ENCODE results near the gene USP17L10. TPM values are rescaled to one million over a fixed set of nuclear protein-coding genes. Genes with fewer than 3 reads are reported as not detected.
A peak's percentile ranks its signal among the peaks of the same experiment; 100 is the strongest.
"Not testable (repeated sequence)": the region's sequence is repeated elsewhere in the genome, so short reads cannot be mapped to it uniquely, and the experiment has no call there.

USP17L10 gene, protein sequence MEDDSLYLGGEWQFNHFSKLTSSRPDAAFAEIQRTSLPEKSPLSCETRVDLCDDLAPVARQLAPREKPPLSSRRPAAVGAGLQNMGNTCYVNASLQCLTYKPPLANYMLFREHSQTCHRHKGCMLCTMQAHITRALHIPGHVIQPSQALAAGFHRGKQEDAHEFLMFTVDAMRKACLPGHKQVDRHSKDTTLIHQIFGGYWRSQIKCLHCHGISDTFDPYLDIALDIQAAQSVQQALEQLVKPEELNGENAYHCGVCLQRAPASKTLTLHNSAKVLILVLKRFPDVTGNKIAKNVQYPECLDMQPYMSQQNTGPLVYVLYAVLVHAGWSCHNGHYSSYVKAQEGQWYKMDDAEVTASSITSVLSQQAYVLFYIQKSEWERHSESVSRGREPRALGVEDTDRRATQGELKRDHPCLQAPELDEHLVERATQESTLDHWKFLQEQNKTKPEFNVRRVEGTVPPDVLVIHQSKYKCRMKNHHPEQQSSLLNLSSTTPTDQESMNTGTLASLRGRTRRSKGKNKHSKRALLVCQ
- not detected for total RNA-seq
- long read RNA-seq: 0 reads

DNA sequence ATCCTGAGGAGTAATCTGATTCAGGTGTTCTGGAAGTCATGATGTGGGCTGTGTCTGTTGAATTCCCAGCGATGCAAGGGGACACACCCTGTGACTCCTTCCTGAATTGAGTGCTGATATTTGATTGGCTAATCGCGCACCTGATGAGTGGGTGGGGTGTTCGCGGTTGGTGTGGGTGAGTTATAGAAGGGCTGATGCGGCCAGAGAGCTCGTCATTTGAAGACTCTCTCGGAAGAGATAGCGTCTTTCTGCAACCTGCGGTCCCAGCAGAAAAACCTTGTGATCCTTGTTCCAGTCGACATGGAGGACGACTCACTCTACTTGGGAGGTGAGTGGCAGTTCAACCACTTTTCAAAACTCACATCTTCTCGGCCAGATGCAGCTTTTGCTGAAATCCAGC, at the start of gene USP17L10:
USP17L10 (plus strand) TSS at position 301 of the 400 bp plus-strand sequence; CDS start at position 301, 0 bp downstream.
- ATAC-seq; DNase-seq; intact Hi-C loops (cut with DNase I): not testable (repeated sequence)

DNA sequence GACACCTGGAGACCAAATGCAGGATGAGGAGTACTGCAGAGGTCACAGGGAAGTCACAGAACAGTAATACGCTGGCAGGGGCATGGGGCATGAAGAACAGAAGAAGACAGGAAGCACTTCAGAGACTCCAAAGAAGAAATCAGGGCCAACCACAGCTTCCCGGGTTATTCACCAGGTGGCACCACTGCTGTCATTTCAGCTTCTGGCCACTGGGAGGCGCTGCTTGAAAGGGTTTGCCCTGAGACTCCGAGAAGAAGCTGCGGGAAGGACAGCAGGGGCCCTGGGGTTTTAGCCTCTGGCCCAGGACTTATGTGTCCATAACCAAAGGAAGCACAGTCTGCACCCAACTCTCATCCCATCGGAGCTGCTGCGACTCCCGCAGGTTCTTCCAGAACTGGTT, 44.5 kb upstream of the USP17L10 start:
- intact Hi-C loops (cut with DNase I); ATAC-seq; DNase-seq: not testable (repeated sequence)

DNA sequence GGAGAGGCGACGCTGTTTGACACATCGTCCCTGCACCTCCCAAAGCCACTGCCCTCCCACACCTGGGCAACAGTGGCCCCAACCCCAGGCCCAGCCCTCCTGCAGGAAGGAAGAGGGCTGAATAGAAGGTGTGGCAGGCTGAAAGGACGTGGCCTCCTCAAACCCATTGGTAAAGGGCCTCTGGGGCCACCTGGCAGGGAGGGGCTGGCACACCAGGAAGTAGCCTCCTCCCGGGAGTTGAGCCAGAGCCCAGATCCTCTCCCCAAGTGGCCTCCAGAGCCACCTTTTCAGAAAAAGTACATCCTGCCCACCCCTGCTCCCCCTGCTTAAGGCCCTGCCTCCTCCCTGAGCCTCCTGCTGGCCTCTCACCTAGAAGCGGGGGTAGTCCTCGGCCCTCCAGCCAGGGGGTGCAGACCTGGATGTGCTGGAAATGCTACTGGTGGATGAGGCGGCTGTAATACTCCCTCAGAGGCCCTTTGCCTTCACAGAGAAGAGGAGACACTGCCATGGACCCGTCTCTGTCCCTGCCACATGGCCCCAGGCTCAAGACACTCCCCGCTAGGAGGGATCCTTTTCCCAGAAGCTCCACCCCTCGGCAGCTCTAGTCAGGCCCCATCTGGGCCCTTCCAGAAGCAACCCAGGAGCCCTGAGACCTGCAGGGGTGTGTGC, 40.5 kb upstream of the USP17L10 start, which contains the start of gene FAM90A26:
FAM90A26 (plus strand) TSS at position 619 of the 669 bp plus-strand sequence. CDS start 2,764 bp downstream, outside the sequence.
- intact Hi-C loops (cut with DNase I); ATAC-seq; DNase-seq: not testable (repeated sequence)

DNA sequence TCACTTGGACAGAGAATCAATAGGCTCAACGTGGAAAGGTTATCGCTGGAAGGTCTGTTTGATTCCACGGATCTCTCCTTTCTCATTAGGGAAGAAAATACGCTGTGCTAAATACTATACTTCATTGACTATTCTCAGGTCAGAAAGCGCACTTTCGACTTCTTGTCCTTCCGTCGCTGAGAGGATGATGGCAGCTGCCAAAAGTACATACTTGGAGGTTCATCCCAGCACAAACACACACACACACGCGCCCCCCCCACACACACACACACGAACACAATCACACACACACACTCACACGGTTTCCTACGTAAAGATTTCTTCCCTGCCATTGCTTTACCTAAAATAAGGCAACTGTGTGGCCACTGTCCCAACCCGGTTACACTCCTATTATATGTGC, 4.2 kb downstream of the USP17L10 start:
- ATAC-seq; intact Hi-C loops (cut with DNase I): not testable (repeated sequence)
- peak; percentile 0 for DNase-seq

DNA sequence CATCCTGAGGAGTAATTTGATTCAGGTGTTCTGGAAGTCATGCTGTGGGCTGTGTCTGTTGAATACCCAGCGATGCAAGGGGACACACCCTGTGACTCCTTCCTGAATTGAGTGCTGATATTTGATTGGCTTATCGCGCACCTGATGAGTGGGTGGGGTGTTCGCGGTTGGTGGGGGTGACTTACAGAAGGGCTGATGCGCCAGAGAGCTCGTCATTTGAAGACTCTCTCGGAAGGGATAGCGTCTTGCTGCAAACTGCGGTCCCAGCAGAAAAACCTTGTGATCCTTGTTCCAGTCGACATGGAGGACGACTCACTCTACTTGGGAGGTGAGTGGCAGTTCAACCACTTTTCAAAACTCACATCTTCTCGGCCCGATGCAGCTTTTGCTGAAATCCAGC, 4.6 kb downstream of the USP17L10 start, which contains the start of gene USP17L11:
USP17L11 (plus strand) TSS at position 301 of the 400 bp plus-strand sequence; CDS start at position 301, 0 bp downstream.
- DNase-seq; ATAC-seq; intact Hi-C loops (cut with DNase I): not testable (repeated sequence)

DNA sequence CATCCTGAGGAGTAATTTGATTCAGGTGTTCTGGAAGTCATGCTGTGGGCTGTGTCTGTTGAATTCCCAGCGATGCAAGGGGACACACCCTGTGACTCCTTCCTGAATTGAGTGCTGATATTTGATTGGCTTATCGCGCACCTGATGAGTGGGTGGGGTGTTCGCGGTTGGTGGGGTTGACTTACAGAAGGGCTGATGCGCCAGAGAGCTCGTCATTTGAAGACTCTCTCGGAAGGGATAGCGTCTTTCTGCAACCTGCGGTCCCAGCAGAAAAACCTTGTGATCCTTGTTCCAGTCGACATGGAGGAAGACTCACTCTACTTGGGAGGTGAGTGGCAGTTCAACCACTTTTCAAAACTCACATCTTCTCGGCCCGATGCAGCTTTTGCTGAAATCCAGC, 9.4 kb downstream of the USP17L10 start, which contains the start of gene USP17L12:
USP17L12 (plus strand) TSS at position 301 of the 400 bp plus-strand sequence; CDS start at position 301, 0 bp downstream.
- ATAC-seq; intact Hi-C loops (cut with DNase I); DNase-seq: not testable (repeated sequence)

DNA sequence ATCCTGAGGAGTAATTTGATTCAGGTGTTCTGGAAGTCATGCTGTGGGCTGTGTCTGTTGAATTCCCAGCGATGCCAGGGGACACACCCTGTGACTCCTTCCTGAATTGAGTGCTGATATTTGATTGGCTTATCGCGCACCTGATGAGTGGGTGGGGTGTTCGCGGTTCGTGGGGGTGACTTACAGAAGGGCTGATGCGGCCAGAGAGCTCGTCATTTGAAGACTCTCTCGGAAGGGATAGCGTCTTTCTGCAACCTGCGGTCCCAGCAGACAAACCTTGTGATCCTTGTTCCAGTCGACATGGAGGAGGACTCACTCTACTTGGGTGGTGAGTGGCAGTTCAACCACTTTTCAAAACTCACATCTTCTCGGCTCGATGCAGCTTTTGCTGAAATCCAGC, 14.1 kb downstream of the USP17L10 start, which contains the start of gene USP17L13:
USP17L13 (plus strand) TSS at position 301 of the 400 bp plus-strand sequence; CDS start at position 301, 0 bp downstream.
- DNase-seq; intact Hi-C loops (cut with DNase I); ATAC-seq: not testable (repeated sequence)

DNA sequence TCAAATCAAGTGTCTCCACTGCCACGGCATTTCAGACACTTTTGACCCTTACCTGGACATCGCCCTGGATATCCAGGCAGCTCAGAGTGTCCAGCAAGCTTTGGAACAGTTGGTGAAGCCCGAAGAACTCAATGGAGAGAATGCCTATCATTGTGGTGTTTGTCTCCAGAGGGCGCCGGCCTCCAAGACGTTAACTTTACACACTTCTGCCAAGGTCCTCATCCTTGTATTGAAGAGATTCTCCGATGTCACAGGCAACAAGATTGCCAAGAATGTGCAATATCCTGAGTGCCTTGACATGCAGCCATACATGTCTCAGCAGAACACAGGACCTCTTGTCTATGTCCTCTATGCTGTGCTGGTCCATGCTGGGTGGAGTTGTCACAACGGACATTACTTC, 19.8 kb downstream of the USP17L10 start:
- intact Hi-C loops (cut with DNase I); DNase-seq: not testable (repeated sequence)

DNA sequence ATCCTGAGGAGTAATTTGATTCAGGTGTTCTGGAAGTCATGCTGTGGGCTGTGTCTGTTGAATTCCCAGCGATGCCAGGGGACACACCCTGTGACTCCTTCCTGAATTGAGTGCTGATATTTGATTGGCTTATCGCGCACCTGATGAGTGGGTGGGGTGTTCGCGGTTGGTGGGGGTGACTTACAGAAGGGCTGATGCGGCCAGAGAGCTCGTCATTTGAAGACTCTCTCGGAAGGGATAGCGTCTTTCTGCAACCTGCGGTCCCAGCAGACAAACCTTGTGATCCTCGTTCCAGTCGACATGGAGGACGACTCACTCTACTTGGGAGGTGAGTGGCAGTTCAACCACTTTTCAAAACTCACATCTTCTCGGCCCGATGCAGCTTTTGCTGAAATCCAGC, 23.6 kb downstream of the USP17L10 start, which contains the start of gene USP17L15:
USP17L15 (plus strand) TSS at position 301 of the 400 bp plus-strand sequence; CDS start at position 301, 0 bp downstream.
- DNase-seq; intact Hi-C loops (cut with DNase I); ATAC-seq: not testable (repeated sequence)

More for the DNA sequence above, 19.8 kb downstream of the USP17L10 start:
- ATAC-seq: not testable (repeated sequence)

DNA sequence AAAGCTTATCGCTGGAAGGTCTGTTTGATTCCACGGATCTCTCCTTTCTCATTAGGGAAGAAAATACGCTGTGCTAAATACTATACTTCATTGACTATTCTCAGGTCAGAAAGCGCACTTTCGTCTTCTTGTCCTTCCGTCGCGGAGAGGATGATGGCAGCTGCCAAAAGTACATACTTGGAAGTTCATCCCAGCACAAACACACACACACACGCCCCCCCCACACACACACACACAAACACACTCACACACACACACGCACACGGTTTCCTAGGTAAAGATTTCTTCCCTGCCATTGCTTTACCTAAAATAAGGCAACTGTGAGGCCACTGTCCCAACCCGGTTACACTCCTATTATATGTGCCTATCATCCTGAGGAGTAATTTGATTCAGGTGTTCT, 28.0 kb downstream of the USP17L10 start:
- intact Hi-C loops (cut with DNase I); DNase-seq; ATAC-seq: not testable (repeated sequence)

DNA sequence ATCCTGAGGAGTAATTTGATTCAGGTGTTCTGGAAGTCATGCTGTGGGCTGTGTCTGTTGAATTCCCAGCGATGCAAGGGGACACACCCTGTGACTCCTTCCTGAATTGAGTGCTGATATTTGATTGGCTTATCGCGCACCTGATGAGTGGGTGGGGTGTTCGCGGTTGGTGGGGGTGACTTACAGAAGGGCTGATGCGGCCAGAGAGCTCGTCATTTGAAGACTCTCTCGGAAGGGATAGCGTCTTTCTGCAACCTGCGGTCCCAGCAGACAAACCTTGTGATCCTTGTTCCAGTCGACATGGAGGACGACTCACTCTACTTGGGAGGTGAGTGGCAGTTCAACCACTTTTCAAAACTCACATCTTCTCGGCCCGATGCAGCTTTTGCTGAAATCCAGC, 33.1 kb downstream of the USP17L10 start, which contains the start of gene USP17L17:
USP17L17 (plus strand) TSS at position 301 of the 400 bp plus-strand sequence; CDS start at position 301, 0 bp downstream.
- ATAC-seq; intact Hi-C loops (cut with DNase I); DNase-seq: not testable (repeated sequence)

DNA sequence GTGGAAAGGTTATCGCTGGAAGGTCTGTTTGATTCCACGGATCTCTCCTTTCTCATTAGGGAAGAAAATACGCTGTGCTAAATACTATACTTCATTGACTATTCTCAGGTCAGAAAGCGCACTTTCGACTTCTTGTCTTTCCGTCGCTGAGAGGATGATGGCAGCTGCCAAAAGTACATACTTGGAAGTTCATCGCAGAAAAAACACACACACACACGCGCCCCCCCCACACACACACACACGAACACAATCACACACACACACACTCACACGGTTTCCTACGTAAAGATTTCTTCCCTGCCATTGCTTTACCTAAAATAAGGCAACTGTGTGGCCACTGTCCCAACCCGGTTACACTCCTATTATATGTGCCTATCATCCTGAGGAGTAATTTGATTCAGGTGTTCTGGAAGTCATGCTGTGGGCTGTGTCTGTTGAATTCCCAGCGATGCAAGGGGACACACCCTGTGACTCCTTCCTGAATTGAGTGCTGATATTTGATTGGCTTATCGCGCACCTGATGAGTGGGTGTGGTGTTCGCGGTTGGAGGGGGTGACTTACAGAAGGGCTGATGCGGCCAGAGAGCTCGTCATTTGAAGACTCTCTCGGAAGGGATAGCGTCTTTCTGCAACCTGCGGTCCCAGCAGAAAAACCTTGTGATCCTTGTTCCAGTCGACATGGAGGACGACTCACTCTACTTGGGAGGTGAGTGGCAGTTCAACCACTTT, 37.7 kb downstream of the USP17L10 start, which contains the start of gene USP17L18:
USP17L18 (plus strand) TSS at position 678 of the 728 bp plus-strand sequence; CDS start at position 678, 0 bp downstream.
- ATAC-seq; intact Hi-C loops (cut with DNase I): not testable (repeated sequence)
- peak; percentile 6 for DNase-seq

DNA sequence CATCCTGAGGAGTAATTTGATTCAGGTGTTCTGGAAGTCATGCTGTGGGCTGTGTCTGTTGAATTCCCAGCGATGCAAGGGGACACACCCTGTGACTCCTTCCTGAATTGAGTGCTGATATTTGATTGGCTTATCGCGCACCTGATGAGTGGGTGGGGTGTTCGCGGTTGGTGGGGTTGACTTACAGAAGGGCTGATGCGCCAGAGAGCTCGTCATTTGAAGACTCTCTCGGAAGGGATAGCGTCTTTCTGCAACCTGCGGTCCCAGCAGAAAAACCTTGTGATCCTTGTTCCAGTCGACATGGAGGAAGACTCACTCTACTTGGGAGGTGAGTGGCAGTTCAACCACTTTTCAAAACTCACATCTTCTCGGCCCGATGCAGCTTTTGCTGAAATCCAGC, 42.6 kb downstream of the USP17L10 start, which contains the start of gene USP17L19:
USP17L19 (plus strand) TSS at position 301 of the 400 bp plus-strand sequence; CDS start at position 301, 0 bp downstream.
- ATAC-seq; DNase-seq; intact Hi-C loops (cut with DNase I): not testable (repeated sequence)

DNA sequence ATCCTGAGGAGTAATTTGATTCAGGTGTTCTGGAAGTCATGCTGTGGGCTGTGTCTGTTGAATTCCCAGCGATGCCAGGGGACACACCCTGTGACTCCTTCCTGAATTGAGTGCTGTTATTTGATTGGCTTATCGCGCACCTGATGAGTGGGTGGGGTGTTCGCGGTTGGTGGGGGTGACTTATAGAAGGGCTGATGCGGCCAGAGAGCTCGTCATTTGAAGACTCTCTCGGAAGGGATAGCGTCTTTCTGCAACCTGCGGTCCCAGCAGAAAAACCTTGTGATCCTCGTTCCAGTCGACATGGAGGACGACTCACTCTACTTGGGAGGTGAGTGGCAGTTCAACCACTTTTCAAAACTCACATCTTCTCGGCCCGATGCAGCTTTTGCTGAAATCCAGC, 47.4 kb downstream of the USP17L10 start, which contains the start of gene USP17L20:
USP17L20 (plus strand) TSS at position 301 of the 400 bp plus-strand sequence; CDS start at position 301, 0 bp downstream.
- ATAC-seq; DNase-seq; intact Hi-C loops (cut with DNase I): not testable (repeated sequence)
